AG04450 (cell line): ENCODE measurements around the gene RAP2B. TPM values are rescaled to one million over a fixed set of nuclear protein-coding genes. Genes with fewer than 3 reads are reported as not detected.

Experiments used
- CTCF ChIA-PET: fragments of 300-600, 350-600 bp; formaldehyde crosslinking; extraction: SDS; loops from one replicate; lab custom pipeline; 2022; ENCODE audit warnings: antibody characterized with exemption, inconsistent platforms; lab: Charles Lee
- POLR2A ChIA-PET: fragments of 350-600 bp; formaldehyde crosslinking; extraction: SDS; loops from one replicate; lab custom pipeline; 2021; ENCODE audit warnings: antibody characterized with exemption, inconsistent platforms; lab: Yijun Ruan, JAX
- DNase-seq: peaks from one replicate; pipeline ENCODE4 v3.0.0-alpha.2; 2011; ENCODE audit warnings: low read depth, low spot score
- H3K27ac ChIP-seq: one replicate; pipeline ENCODE4 v1.5.1; 2012; ENCODE audit warnings: low read depth, low read length, control low read depth
- H3K27me3 ChIP-seq: one replicate; pipeline ENCODE4 v1.6.0; 2012; ENCODE audit warnings: low read length; ENCODE audit not compliant: control insufficient read depth, insufficient read depth
- H3K4me3 ChIP-seq: 2 replicates; pipeline ENCODE4 v1.5.1; 2011; ENCODE audit warnings: mild to moderate bottlenecking, low read depth, low read length, control low read depth
- H3K9me3 ChIP-seq: 2 replicates; pipeline ENCODE4 v1.5.1; 2012; ENCODE audit warnings: low read length; ENCODE audit not compliant: control insufficient read depth, insufficient read depth
- polyA plus RNA-seq: library from polyadenylated mRNA; depleted of rRNA; stranded (reverse); fragments of >200 nt; gene quantifications from 2 replicates; pipeline ENCODE4 v1.2.3, GENCODE V29; 2011
- TF ChIP-seq, protein P1 (sequence below): IDR thresholded peaks from 2 replicates; pipeline ENCODE4 v1.5.1; 2011; ENCODE audit warnings: low read depth, low read length, control low read depth, inconsistent platforms

The RAP2B gene
- polyA plus RNA-seq, 1 experiment = 8.8 TPM

DNA sequence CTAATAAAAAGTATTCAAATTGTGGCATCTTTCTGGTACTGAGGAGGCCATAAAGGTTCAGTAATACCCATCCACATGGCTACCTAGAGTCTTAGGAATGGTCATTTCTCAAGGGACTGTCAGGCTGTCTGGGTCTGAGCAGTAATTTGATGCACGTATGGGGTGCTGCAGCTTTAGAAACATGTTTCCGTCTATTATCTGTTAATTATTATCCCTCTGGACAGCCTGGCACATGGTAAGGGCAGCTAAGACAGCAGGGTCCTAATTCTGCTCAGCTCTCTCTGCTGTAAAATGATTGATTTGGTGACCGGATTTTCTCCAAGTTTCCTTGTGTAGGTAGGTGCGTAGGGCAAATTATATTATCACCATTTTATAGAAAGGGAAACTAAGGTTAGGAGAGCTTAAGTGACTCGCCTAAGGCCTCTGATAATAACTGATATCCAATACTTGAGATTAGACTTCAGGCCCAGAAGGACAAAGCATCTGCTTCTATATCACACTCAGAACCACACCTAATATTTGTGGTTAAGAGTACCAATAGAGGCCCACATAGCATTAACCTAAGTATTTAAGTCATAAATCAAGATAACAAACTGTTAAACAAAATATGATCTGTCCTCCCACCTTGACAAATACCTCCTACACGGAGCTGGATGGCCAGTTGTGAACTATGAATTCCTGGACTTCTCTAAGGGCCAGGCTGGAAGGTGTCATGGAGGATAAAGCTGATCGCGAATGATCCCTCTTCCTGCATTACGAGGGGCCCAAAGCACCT lies 2.9 kb upstream of the RAP2B start:
- DNase-seq = no peak
- Histone ChIP-seq H3K27me3 (no peaks in the 10 kb centered on the region), H3K9me3 (no peaks in the 10 kb centered on the region; the same call in 1 of the 2 replicates), H3K4me3 (no peak overlapping the region), H3K27ac (no peak overlapping the region)
- TF ChIP-seq, protein P1, sequence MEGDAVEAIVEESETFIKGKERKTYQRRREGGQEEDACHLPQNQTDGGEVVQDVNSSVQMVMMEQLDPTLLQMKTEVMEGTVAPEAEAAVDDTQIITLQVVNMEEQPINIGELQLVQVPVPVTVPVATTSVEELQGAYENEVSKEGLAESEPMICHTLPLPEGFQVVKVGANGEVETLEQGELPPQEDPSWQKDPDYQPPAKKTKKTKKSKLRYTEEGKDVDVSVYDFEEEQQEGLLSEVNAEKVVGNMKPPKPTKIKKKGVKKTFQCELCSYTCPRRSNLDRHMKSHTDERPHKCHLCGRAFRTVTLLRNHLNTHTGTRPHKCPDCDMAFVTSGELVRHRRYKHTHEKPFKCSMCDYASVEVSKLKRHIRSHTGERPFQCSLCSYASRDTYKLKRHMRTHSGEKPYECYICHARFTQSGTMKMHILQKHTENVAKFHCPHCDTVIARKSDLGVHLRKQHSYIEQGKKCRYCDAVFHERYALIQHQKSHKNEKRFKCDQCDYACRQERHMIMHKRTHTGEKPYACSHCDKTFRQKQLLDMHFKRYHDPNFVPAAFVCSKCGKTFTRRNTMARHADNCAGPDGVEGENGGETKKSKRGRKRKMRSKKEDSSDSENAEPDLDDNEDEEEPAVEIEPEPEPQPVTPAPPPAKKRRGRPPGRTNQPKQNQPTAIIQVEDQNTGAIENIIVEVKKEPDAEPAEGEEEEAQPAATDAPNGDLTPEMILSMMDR = no peak
- CTCF ChIA-PET = interaction anchor here (1.3 to 2.4 kb wide), 2 partner anchors 113 to 116 kb away, joined by 3 to 22 read pairs; no protein-coding TSS in a partner anchor
- POLR2A ChIA-PET = no interaction called here

DNA sequence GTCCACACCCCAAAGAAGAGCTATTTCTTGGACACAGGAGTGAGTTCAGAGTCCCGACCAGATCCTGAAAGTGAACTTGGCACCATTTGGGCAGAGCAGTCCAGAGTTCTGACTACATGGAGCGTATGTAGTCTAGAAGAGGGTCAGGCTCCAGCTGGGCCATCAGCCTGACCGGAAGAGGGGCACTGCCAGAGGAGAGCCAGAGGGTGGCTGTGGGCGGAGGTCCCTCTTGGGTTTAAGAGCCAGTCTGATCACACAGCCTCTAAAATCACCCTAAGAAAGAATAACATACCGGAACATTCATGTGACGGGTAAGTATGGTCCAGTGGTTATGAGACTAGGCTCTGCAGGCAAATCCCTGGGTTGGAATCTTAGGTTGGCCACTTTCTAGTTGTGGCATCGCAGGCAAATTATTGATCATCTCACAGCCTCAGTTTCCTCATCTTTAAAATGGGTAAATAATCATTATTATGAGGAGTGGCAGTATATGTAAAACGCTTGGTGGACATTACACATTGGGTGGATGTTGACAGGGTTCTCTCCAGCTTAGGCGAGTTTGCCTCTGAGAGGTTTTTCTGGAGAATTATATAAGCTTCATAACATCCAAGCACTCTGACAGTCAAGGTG lies 2.1 kb upstream of the RAP2B start:
- POLR2A ChIA-PET = interaction anchor here (1.1 to 2.2 kb wide), 7 partner anchors 15 to 130 kb away, joined by 3 to 36 read pairs (median 8); no protein-coding TSS in a partner anchor
- Histone ChIP-seq H3K27me3 (no peaks in the 10 kb centered on the region), H3K9me3 (no peaks in the 10 kb centered on the region; the same call in 1 of the 2 replicates), H3K4me3 (peak overlapping the region; percentile 73), H3K27ac (peak overlapping the region; percentile 98)
- no peak for DNase-seq
- TF ChIP-seq, protein P1 = no peak
- CTCF ChIA-PET = interaction anchor here (0.6 to 2.6 kb wide), 4 partner anchors 18 to 131 kb away, joined by 4 to 22 read pairs (median 12); no protein-coding TSS in a partner anchor

DNA sequence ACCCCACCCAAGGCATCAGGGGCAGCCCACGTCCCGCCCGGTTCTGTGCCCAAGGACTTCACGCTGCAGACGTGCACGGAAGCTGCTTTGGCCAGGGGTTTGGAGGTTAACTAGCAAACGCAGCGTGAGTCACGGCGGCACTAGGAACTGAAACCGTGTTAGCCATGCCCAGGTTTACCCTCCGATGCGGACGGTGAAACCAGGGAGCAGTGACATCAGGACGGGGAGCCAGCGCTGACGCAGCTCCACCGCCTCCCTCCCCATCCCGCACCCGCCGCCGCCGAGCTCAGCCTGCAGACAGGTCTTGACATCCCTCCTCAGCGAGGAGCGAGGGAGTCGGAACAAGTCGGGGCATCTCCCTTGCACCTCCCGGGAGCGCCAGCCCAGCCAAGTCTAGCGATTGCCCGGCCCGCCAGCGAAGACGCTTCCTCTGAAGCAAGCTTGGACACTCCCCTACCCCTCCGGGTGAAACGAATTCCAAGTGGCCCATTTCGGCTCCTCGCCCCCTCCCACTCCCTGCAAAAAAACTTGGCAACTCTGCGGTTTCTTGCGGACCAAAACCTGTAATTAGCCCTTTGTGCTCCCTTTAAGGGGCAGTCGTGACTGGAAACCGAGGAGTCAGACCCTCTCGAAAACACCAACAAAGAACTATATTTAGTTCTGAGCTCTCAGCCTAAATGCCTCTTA lies 1.4 kb upstream of the RAP2B start:
- POLR2A ChIA-PET = interaction anchor here (0.8 to 2.2 kb wide), 17 partner anchors 16 to 135 kb away, joined by 3 to 36 read pairs (median 5); no protein-coding TSS in a partner anchor
- TF ChIP-seq, protein P1 = no peak
- DNase-seq = peak; percentile 80
- no peaks in the 10 kb centered on the region; the same call in 1 of the 2 replicates for H3K9me3 ChIP-seq
- H3K27me3 ChIP-seq = no peaks in the 10 kb centered on the region
- H3K4me3 ChIP-seq = peak overlapping the region; percentile 73
- H3K27ac ChIP-seq = peak overlapping the region; percentile 98
- CTCF ChIA-PET = interaction anchor here (0.6 to 2.6 kb wide), 9 partner anchors 19 to 1096 kb away, joined by 3 to 22 read pairs (median 4); no protein-coding TSS in a partner anchor

DNA sequence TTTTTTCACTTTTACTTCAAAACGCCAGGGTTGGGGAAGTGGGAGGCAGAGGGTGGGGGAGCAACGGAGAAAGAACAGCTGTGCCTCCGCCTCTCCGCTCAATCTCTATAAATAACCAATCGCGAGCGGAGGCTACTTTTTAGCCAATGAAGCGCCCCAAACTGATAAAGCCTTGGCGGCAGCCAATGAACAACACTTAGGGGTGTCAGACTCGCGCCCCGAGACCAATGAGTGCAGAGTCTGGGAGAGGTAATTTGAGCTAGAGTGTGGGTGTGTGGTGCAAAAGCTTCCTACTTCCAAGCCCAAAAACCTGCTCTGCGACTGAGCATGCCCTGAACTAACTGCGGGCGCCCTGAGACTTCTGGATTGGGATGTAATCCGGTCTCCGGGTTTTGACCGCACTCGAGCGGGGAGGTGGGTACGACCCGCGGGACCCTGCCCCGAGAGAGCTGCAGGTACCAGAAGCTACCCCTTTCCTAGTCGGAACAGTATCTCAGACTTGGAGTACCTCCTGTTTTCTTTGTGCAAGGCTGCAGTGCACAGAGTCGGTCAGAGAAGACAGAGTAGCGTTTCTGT lies 800 bp upstream of the RAP2B start:
- peak overlapping the region; percentile 96 for H3K4me3 ChIP-seq
- peak; percentile 100 for DNase-seq
- TF ChIP-seq, protein P1 = no peak
- CTCF ChIA-PET = interaction anchor here (0.6 to 2.6 kb wide), 9 partner anchors 115 to 1095 kb away, joined by 3 to 22 read pairs (median 4); no protein-coding TSS in a partner anchor
- no peaks in the 10 kb centered on the region; the same call in 1 of the 2 replicates for H3K9me3 ChIP-seq
- POLR2A ChIA-PET = interaction anchor here (0.7 to 2.2 kb wide), 18 partner anchors 10 to 134 kb away, joined by 3 to 36 read pairs (median 4); no protein-coding TSS in a partner anchor
- no peaks in the 10 kb centered on the region for H3K27me3 ChIP-seq
- H3K27ac ChIP-seq = peak overlapping the region; percentile 98
